ENCODE results near the gene DGKZ. TPM values are rescaled to one million over a fixed set of nuclear protein-coding genes. Genes with fewer than 3 reads are reported as not detected.

DGKZ gene
- total RNA-seq, 2 experiments from 2014 or later, result 159 to 166 TPM

DNA sequence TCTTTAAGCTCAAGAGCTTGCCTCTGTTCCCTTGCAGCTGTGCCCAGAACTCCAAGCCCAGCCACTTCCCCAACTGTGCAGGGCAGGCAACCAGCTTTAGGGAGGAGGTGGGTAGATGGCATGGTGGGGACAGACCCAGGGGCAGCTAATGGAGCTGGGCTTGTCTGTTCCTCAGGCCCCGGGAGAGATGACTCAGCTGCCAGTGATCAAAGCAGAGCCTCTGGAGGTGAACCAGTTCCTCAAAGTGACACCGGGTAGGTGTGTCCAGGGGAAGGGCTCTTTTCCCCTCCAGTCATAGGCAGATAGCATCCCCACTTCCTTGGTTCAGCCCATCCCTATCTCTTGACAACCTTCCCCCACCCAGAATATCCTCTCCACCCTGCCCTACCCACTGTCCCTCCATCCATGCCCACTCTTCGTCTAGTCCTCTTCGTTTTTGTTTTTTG lies 37.4 kb upstream of the DGKZ start:
- Mint-ChIP-seq H3K27ac (no peak overlapping the region), H3K27me3 (no peaks in the 10 kb centered on the region), H3K9me3 (no peaks in the 10 kb centered on the region), H3K4me3 (no peak overlapping the region), H3K36me3 (ENCODE audit: low read depth) (no peaks in the 10 kb centered on the region), H3K4me1 (ENCODE audit: low read depth) (peaks cover 5% of the 10 kb centered on the region)
- Histone ChIP-seq H3K4me3 (ENCODE audit: low read length) (no peak overlapping the region), H3K9me3 (ENCODE audit: control insufficient read depth in 1 of 2, insufficient read depth in 1 of 2, low read length in 2 of 2) (no peaks in the 10 kb centered on the region), H3K36me3 (ENCODE audit: insufficient read depth, low read length) (no peaks in the 10 kb centered on the region), H3K4me1 (ENCODE audit: insufficient read depth, low read length) (peaks cover 9% of the 10 kb centered on the region), H3K27me3 (ENCODE audit: control insufficient read depth in 1 of 2, insufficient read depth in 2 of 2, low read length in 2 of 2) (no peaks in the 10 kb centered on the region), H3K27ac (ENCODE audit: low read depth in 1 of 2, low read length in 2 of 2) (no peak overlapping the region)
- ChIA-PET CTCF (interaction anchor here (1.3 to 3.2 kb wide), 5 partner anchors 21 to 70 kb away, joined by 3 to 21 read pairs (median 9); partner anchors contain the start of gene DGKZ), POLR2A (interaction anchor here (0.7 to 1.4 kb wide), 4 partner anchors 9 to 74 kb away, joined by 3 to 5 read pairs (median 3); no protein-coding TSS in a partner anchor)
- DNase-seq (peak in 3 of 14 experiments; percentile 10 to 39 (median 26)), ATAC-seq (ENCODE audit: poor library complexity) (no peak)
- intact Hi-C loops (cut with DNase I, micrococcal nuclease), result loop anchor here in 1 of 2 experiments (2.0 to 10.0 kb wide), 3 partner anchors 63 to 345 kb away; partner anchors contain the start of gene PHF21A
- TF ChIP-seq, protein P1, sequence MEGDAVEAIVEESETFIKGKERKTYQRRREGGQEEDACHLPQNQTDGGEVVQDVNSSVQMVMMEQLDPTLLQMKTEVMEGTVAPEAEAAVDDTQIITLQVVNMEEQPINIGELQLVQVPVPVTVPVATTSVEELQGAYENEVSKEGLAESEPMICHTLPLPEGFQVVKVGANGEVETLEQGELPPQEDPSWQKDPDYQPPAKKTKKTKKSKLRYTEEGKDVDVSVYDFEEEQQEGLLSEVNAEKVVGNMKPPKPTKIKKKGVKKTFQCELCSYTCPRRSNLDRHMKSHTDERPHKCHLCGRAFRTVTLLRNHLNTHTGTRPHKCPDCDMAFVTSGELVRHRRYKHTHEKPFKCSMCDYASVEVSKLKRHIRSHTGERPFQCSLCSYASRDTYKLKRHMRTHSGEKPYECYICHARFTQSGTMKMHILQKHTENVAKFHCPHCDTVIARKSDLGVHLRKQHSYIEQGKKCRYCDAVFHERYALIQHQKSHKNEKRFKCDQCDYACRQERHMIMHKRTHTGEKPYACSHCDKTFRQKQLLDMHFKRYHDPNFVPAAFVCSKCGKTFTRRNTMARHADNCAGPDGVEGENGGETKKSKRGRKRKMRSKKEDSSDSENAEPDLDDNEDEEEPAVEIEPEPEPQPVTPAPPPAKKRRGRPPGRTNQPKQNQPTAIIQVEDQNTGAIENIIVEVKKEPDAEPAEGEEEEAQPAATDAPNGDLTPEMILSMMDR (IDR thresholded peaks at IDR 0.05), result no peak

DNA sequence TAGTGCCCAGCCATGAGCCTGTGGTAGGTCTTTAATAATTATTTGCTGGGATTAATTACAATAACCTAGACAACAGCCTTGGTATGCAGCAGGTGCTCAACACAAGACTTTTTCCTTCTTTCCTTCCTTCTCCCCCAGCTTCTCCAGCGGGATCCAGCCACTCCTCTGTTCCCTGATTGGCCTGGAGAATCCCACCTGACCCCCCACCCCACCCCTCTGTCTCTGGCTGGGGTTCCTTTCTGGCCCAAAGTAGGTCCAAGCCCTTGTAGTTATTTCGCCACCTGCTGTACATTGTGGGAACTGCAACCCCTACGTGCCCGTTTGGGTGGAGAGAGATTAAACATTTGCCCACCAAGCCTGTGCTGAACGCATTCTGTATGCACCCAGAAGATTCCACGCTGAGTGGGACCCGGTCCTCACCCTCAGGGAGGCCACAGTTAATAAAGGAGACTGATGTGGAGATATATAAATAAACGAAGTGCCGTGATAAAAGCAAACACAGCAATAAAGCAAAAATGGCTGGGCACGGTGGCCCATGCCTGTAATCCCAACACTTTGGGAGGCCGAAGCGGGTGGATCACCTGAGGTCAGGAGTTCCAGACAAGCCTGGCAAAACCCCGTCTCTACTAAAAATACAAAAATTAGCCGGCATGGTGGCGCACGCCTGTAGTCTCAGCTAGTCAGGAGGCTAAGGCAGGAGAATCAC lies 32.1 kb upstream of the DGKZ start:
- Mint-ChIP-seq H3K27me3 (no peaks in the 10 kb centered on the region), H3K4me1 (ENCODE audit: low read depth) (peaks cover 23% of the 10 kb centered on the region), H3K27ac (no peak overlapping the region), H3K9me3 (no peaks in the 10 kb centered on the region), H3K4me3 (no peak overlapping the region), H3K36me3 (ENCODE audit: low read depth) (no peaks in the 10 kb centered on the region)
- TF ChIP-seq, protein P1 (IDR thresholded peaks at IDR 0.05), result peak; percentile 97
- ChIA-PET CTCF (interaction anchor here (0.8 to 1.7 kb wide), 3 partner anchors 16 to 77 kb away, joined by 3 to 6 read pairs (median 5); no protein-coding TSS in a partner anchor), POLR2A (interaction anchor here (1.1 to 1.4 kb wide), 2 partner anchors 15 to 20 kb away, joined by 4 read pairs; no protein-coding TSS in a partner anchor)
- no peaks in the 10 kb centered on the region for H3K36me3 ChIP-seq (ENCODE audit: insufficient read depth, low read length)
- intact Hi-C loops (cut with DNase I, micrococcal nuclease), result loop anchor here (2.0 to 5.0 kb wide), 2 partner anchors 16 to 52 kb away; no protein-coding TSS in a partner anchor
- no peaks in the 10 kb centered on the region for H3K9me3 ChIP-seq (ENCODE audit: control insufficient read depth in 1 of 2, insufficient read depth in 1 of 2, low read length in 2 of 2)
- DNase-seq (peak; percentile 59 to 86 (median 70)), ATAC-seq (ENCODE audit: poor library complexity) (peak; percentile 81)
- H3K27ac ChIP-seq (ENCODE audit: low read depth in 1 of 2, low read length in 2 of 2), result no peak overlapping the region
- no peaks in the 10 kb centered on the region for H3K27me3 ChIP-seq (ENCODE audit: control insufficient read depth in 1 of 2, insufficient read depth in 2 of 2, low read length in 2 of 2)
- peaks cover 31% of the 10 kb centered on the region for H3K4me1 ChIP-seq (ENCODE audit: insufficient read depth, low read length)
- no peak overlapping the region for H3K4me3 ChIP-seq (ENCODE audit: low read length)

DNA sequence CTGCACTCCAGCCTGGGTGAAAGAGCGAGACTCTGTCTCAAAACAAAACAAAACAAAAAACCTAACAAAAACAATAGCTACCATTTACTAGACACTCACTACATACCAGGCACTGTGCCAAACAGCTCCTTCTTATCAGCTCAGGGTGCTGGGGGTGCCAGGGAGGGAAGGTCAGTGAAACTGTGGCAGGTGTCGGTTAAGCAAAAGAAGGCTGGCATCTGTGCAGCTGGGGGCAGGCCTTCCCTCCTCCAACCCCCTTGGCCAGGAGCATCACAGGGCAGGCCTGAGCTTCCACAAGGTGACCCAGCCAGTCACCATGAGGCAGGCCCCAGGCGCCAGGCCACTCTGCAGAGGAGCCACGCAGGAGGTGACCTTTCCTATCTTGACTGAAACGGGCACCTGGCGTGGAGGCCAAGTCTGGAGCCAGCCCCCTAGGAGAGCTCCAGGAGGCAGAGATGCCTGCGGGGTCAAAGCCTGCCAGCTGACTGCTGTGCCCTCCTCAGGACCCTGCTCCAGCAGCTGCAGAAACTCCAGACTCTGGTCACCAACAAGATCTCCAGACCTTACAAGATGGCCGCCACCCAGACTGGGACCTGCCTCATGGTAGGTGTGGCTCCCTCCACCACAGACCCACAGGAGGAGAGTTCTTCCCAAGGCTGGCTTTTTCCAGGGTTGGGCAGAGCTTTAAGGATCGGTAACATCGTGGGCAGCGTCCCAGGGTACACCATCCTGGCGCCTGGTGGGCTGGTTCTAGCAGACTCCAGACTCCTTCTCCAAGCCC lies 31.3 kb upstream of the DGKZ start:
- H3K36me3 ChIP-seq (ENCODE audit: insufficient read depth, low read length), result no peaks in the 10 kb centered on the region
- H3K4me1 ChIP-seq (ENCODE audit: insufficient read depth, low read length), result peaks cover 31% of the 10 kb centered on the region
- peak in 1 of 14 experiments; percentile 10 for DNase-seq
- H3K36me3 Mint-ChIP-seq (ENCODE audit: low read depth), result no peaks in the 10 kb centered on the region
- no peak overlapping the region for H3K4me3 ChIP-seq (ENCODE audit: low read length)
- peaks cover 23% of the 10 kb centered on the region for H3K4me1 Mint-ChIP-seq (ENCODE audit: low read depth)
- CTCF ChIA-PET, result interaction anchor here (0.8 to 1.7 kb wide), 3 partner anchors 15 to 78 kb away, joined by 3 to 6 read pairs (median 5); no protein-coding TSS in a partner anchor
- H3K27me3 ChIP-seq (ENCODE audit: control insufficient read depth in 1 of 2, insufficient read depth in 2 of 2, low read length in 2 of 2), result no peaks in the 10 kb centered on the region
- no peak overlapping the region for H3K27ac ChIP-seq (ENCODE audit: low read depth in 1 of 2, low read length in 2 of 2)
- H3K9me3 ChIP-seq (ENCODE audit: control insufficient read depth in 1 of 2, insufficient read depth in 1 of 2, low read length in 2 of 2), result no peaks in the 10 kb centered on the region
- intact Hi-C loops (cut with DNase I, micrococcal nuclease), result loop anchor here (2.0 to 5.0 kb wide), 2 partner anchors 15 to 51 kb away; no protein-coding TSS in a partner anchor
- POLR2A ChIA-PET, result interaction anchor here (1.1 to 1.4 kb wide), 2 partner anchors 15 to 20 kb away, joined by 4 read pairs; no protein-coding TSS in a partner anchor
- ATAC-seq (ENCODE audit: poor library complexity), result no peak
- H3K9me3 Mint-ChIP-seq, result no peaks in the 10 kb centered on the region
- H3K27me3 Mint-ChIP-seq, result no peaks in the 10 kb centered on the region
- H3K4me3 Mint-ChIP-seq, result no peak overlapping the region
- H3K27ac Mint-ChIP-seq, result no peak overlapping the region
- TF ChIP-seq, protein P1 (IDR thresholded peaks at IDR 0.05), result no peak
